ENCODE measurements around the gene TP53BP1. TPM values are rescaled to one million over a fixed set of nuclear protein-coding genes. Genes with fewer than 3 reads are reported as not detected.
A peak's percentile ranks its signal among the peaks of the same experiment; 100 is the strongest.

Gene TP53BP1
- total RNA-seq, 1 donor from 2014 or later: 138 TPM

DNA sequence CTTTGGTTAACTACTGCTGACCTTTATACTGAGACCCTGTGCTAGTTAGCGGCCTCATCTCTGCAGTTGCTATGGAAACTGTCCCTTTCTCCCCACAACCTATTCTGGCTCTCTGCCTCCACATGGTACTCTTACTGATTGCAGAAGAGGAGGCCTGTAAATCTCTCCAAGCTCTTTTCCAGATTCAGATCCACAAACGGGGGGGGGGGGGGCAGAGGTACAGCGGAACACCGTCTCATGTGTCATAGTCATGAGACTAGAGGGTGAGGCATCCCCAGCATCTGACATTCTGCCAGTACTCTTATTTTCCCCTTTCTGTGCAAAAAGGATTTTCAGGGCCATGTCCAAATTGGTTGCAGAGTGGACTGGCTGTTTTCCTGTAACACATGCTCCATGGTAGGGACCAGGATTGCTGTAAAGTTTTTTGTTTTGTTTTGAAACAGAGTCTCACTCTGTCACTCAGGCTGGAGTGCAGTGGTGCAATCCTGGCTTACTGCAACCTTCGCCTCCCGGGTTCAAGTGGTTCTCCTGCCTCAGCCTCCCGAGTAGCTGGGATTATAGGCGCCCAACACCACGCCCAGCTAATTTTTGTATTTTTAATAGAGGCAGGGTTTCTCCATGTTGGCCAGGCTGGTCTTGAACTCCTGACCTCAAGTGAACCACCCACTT, 16.2 kb upstream of the TP53BP1 start:
- Mint-ChIP-seq H3K9me3 (ENCODE audit: low read depth) (no peaks in the 10 kb centered on the region), H3K27ac (no peak overlapping the region), H3K4me1 (ENCODE audit: low read depth) (peaks cover 12% of the 10 kb centered on the region), H3K27me3 (peaks cover 18% of the 10 kb centered on the region), H3K4me3 (ENCODE audit: low read depth) (peak overlapping the region; percentile 88), H3K36me3 (ENCODE audit: insufficient read depth) (no peaks in the 10 kb centered on the region)
- TF ChIP-seq, protein P1, sequence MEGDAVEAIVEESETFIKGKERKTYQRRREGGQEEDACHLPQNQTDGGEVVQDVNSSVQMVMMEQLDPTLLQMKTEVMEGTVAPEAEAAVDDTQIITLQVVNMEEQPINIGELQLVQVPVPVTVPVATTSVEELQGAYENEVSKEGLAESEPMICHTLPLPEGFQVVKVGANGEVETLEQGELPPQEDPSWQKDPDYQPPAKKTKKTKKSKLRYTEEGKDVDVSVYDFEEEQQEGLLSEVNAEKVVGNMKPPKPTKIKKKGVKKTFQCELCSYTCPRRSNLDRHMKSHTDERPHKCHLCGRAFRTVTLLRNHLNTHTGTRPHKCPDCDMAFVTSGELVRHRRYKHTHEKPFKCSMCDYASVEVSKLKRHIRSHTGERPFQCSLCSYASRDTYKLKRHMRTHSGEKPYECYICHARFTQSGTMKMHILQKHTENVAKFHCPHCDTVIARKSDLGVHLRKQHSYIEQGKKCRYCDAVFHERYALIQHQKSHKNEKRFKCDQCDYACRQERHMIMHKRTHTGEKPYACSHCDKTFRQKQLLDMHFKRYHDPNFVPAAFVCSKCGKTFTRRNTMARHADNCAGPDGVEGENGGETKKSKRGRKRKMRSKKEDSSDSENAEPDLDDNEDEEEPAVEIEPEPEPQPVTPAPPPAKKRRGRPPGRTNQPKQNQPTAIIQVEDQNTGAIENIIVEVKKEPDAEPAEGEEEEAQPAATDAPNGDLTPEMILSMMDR (IDR thresholded peaks at IDR 0.05; ENCODE audit: unreplicated experiment): no peak
- no peak for DNase-seq (ENCODE audit: low spot score, unreplicated experiment)

DNA sequence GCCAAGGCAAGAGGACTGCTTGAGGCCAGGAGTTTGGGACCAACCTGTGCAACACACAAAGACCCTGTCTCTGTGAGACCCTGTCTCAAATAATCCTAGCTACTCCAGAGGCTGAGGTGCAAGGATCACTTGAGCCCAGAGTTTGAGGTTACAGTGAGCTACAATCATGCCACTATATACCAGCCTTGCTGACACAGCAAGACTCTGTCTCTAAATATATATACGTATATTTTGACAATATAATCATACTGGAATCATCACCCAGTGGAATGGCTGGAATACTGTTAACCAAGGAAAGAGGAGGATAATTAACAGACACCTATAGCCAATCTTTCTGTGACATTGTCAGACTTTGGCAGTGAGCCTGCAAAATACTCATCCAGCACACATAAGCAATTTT, 15.5 kb upstream of the TP53BP1 start:
- Mint-ChIP-seq H3K27me3 (peaks cover 15% of the 10 kb centered on the region), H3K4me1 (ENCODE audit: low read depth) (peaks cover 12% of the 10 kb centered on the region), H3K4me3 (ENCODE audit: low read depth) (no peak overlapping the region), H3K36me3 (ENCODE audit: insufficient read depth) (no peaks in the 10 kb centered on the region), H3K27ac (no peak overlapping the region), H3K9me3 (ENCODE audit: low read depth) (no peaks in the 10 kb centered on the region)
- TF ChIP-seq, protein P1 (IDR thresholded peaks at IDR 0.05; ENCODE audit: unreplicated experiment): no peak
- DNase-seq (ENCODE audit: low spot score, unreplicated experiment): no peak

DNA sequence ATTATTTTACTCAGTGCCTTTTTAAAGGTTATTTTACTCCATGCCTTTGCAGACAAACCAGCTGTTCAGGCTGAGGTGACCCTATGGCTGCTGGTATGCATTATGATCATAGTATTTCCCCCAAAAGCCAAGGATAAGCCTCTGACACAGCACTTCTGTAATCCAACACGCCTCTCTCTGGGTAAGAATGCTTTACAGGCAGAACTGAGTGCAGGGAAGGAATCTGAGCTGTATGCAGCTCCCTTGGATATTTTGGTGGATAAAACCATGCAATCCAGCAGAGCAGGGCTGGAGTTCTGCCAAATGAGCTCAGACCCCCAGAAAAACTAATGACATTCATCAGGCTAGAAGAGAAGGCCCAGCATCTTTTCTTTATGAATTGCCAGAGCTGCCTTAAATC, 12.8 kb upstream of the TP53BP1 start:
- Mint-ChIP-seq H3K27me3 (no peaks in the 10 kb centered on the region), H3K4me1 (ENCODE audit: low read depth) (peaks cover 8% of the 10 kb centered on the region), H3K9me3 (ENCODE audit: low read depth) (no peaks in the 10 kb centered on the region), H3K36me3 (ENCODE audit: insufficient read depth) (no peaks in the 10 kb centered on the region), H3K4me3 (ENCODE audit: low read depth) (no peak overlapping the region), H3K27ac (no peak overlapping the region)
- TF ChIP-seq, protein P1 (IDR thresholded peaks at IDR 0.05; ENCODE audit: unreplicated experiment): no peak
- no peak for DNase-seq (ENCODE audit: low spot score, unreplicated experiment)

DNA sequence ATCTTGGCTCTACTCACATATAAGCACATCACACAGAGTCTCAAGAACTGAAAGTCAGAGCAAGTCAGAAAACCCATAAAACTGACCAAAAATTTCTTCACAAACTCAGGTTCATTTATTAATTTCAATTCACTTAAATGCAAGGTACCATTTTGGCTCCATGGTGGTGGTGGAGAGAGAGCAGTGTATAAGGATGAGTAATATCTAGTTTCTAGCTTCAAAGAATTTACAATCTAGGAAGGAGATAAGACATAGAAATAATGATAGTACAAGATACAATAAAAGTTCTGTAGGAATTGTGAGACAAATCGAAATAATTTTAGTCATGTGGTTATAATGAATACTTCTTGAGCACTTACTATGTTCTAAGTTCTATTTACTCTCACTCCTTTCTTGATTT, 6.7 kb upstream of the TP53BP1 start:
- Mint-ChIP-seq H3K9me3 (ENCODE audit: low read depth) (no peaks in the 10 kb centered on the region), H3K36me3 (ENCODE audit: insufficient read depth) (no peaks in the 10 kb centered on the region), H3K27ac (no peak overlapping the region), H3K27me3 (no peaks in the 10 kb centered on the region), H3K4me3 (ENCODE audit: low read depth) (no peak overlapping the region), H3K4me1 (ENCODE audit: low read depth) (no peaks in the 10 kb centered on the region)
- DNase-seq (ENCODE audit: low spot score, unreplicated experiment): no peak
- TF ChIP-seq, protein P1 (IDR thresholded peaks at IDR 0.05; ENCODE audit: unreplicated experiment): no peak

DNA sequence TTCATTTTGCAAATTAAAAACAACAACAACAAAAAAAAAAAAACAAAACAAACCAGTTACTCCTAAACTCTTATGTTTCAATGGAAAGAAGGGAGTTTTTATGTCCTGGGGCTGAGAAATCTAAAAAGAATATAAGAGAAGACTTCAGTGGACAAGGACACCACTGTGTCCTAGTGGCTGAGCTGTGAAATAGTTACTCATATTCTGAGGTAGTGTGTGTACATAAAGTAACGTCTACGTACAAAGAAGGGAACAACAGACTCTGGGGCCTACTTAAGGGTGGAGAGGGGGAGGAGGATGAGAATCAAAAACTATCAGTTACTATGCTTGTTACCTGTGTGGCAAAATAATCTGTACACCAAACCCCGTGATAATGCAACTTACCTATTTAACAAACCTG, 6.0 kb upstream of the TP53BP1 start:
- H3K27me3 Mint-ChIP-seq: no peaks in the 10 kb centered on the region
- no peak overlapping the region for H3K27ac Mint-ChIP-seq
- TF ChIP-seq, protein P1 (IDR thresholded peaks at IDR 0.05; ENCODE audit: unreplicated experiment): no peak
- no peaks in the 10 kb centered on the region for H3K36me3 Mint-ChIP-seq (ENCODE audit: insufficient read depth)
- H3K4me1 Mint-ChIP-seq (ENCODE audit: low read depth): peaks cover 2% of the 10 kb centered on the region
- H3K9me3 Mint-ChIP-seq (ENCODE audit: low read depth): no peaks in the 10 kb centered on the region
- no peak overlapping the region for H3K4me3 Mint-ChIP-seq (ENCODE audit: low read depth)
- DNase-seq (ENCODE audit: low spot score, unreplicated experiment): no peak
